ENCODE measurements around the gene SEC61A1.
A peak's percentile ranks its signal among the peaks of the same experiment; 100 is the strongest.

The SEC61A1 gene

GRCh38 chr3:128051837-128052594 is at the start of gene SEC61A1:
TSS of gene SEC61A1 (plus strand) at chr3:128052437. CDS start at chr3:128052553, 116 bp downstream.
- peak; percentile 87 to 90 for DNase-seq (ENCODE audit: low read depth in 2 of 2, low spot score in 1 of 2)

GRCh38 chr3:128004661-128005060 is 47.6 kb upstream of the SEC61A1 start:
- no peak for DNase-seq (ENCODE audit: low read depth in 2 of 2, low spot score in 1 of 2)

GRCh38 chr3:128006061-128007032 is 45.9 kb upstream of the SEC61A1 start:
- no peak for DNase-seq (ENCODE audit: low read depth in 2 of 2, low spot score in 1 of 2)

DNA sequence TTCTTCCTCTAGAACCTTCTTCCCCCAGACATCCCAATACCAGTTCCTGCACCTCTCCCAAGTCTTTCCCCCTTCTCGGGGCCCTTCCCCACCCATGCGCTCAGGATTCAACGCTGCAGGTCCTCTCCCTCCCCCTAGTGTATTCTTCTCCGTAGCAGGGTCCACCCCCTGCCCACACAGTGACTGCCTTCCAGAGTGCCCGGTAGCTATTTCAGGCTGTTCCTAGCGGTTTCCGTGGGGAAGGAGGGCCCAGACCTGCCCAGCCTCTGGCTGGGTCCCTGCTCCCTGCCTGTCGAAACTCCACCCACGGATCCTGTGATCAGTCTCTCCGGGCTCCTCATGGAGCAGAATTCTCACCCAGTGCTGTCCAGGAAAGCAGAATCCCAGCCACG is 45.2 kb upstream of the SEC61A1 start:
- DNase-seq (ENCODE audit: low read depth in 2 of 2, low spot score in 1 of 2), result no peak

- no peak for DNase-seq (ENCODE audit: low read depth in 2 of 2, low spot score in 1 of 2)
Observed at GRCh38 chr3:128009952-128010846, 42.0 kb upstream of the SEC61A1 start.

GRCh38 chr3:128011140-128011539 is 41.1 kb upstream of the SEC61A1 start:
- no peak for DNase-seq (ENCODE audit: low read depth in 2 of 2, low spot score in 1 of 2)

DNA sequence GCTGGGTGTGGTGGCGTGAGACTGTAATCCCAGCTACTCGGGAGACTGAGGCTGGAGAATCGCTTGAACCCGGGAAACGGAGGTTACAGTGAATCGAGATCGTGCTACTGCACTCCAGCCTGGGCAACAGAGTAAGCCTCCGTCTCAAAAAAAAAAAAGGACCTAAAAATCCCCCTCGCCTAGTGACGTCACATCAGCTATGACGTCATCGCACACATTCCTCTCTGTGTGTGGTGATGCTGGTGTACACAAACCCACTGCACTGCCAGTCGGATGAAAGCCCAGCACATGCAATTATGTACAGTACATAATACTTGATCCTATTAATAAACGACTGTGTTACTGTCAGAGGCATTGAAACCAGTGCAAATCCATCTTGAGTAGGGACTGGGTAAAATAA is 40.2 kb upstream of the SEC61A1 start:
- no peak for DNase-seq (ENCODE audit: low read depth in 2 of 2, low spot score in 1 of 2)

DNA sequence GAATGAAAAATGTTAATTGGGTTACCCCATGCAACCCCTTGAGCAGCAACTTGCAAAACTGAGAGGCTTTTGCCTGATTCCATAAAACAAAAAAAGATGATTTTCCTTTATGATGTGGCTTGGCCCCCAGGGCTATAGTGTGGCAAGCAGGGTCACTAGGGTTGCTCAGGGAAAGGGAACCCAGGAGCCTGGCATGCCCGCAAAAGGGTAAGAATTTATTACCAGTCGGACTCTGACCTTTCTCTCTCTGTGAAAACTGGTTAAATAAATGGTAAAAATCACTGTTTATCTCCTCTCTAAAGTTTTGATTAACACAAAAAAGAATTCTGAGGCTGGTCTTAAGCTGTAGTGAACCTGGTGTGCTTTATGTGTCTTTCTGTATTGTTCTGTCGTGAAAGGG is 37.7 kb upstream of the SEC61A1 start:
- DNase-seq (ENCODE audit: low read depth in 2 of 2, low spot score in 1 of 2), result no peak

GRCh38 chr3:128016502-128016901 is 35.7 kb upstream of the SEC61A1 start:
- no peak for DNase-seq (ENCODE audit: low read depth in 2 of 2, low spot score in 1 of 2)

DNA sequence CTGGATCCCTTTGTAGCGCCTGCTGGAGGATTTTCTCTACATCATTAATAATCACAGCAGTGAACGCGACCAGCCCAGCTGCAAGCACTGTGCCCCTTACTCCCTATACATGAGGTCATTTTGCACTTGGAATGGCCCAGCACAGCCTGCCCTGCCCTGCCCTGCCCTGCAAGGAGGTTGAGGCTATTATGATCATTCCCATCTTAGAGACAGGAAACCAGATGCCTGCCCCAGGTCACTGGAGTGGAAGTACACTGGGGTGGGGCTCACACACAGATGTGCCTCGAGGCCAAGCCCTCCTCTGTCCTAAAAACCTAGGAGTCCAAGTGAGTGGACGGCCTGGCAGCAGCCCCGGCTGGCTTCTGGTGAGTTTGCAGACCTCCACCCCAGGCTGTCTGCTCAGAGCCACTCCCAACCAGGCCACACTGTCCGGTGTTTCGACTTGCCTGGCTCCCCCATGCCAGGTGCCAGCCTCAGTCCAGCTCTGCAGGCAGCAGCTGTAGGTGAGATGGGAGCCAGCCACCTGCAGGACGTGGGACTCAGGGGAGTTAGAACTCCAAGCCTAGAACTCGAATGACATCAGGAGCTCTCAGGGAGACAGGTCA is 30.4 kb upstream of the SEC61A1 start:
- DNase-seq (ENCODE audit: low read depth in 2 of 2, low spot score in 1 of 2), result no peak

- no peak for DNase-seq (ENCODE audit: low read depth in 2 of 2, low spot score in 1 of 2)
Observed at GRCh38 chr3:128033102-128033501, 19.1 kb upstream of the SEC61A1 start.

GRCh38 chr3:128036119-128036518 is 16.1 kb upstream of the SEC61A1 start:
- no peak for DNase-seq (ENCODE audit: low read depth in 2 of 2, low spot score in 1 of 2)

GRCh38 chr3:128040041-128040440 is 12.2 kb upstream of the SEC61A1 start:
- DNase-seq (ENCODE audit: low read depth in 2 of 2, low spot score in 1 of 2), result no peak

DNA sequence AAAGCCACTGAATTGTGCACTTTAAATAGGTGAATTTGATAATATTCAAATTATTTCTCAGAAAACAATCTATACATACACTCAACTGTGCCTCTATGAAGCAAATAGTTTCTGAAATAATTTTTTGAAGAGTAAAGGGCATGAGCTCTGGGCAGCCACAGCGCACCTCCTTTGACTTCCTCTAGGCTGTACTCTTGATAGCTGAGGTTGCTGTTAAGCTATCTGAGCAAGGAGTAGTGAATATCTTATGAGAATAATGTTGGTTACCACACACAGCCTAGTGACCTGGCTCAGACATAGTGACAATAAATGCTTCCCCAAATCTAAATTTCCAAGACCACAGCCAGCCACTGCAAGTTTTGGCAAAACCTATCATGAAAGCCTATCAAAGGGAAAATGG is 11.6 kb upstream of the SEC61A1 start:
- no peak for DNase-seq (ENCODE audit: low read depth in 2 of 2, low spot score in 1 of 2)

GRCh38 chr3:128041344-128041743 is 10.9 kb upstream of the SEC61A1 start:
- no peak for DNase-seq (ENCODE audit: low read depth in 2 of 2, low spot score in 1 of 2)

- DNase-seq (ENCODE audit: low read depth in 2 of 2, low spot score in 1 of 2), result no peak
Observed at GRCh38 chr3:128050597-128050996, 1.6 kb upstream of the SEC61A1 start.

DNA sequence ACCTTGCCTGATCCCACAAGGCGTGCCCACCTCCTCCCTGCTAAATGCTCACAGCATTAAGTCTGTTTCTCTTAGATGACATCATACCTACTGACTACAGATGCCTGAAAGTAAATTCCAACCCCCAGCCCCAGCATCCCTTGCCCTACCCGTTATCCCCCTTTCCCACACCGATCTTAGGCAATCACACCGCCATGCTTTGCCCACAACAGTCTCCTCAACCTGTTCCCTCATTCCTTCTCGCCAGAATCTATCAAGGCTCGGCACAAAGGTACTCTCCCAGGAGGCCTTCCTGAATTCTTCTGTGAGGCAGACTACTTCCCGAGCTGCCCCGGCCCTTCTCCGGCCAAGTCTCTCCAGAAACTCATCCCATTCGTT is 789 bp upstream of the SEC61A1 start:
- no peak for DNase-seq (ENCODE audit: low read depth in 2 of 2, low spot score in 1 of 2)

GRCh38 chr3:128052595-128053351 is 536 bp downstream of the SEC61A1 start:
- no peak for DNase-seq (ENCODE audit: low read depth in 2 of 2, low spot score in 1 of 2)

DNA sequence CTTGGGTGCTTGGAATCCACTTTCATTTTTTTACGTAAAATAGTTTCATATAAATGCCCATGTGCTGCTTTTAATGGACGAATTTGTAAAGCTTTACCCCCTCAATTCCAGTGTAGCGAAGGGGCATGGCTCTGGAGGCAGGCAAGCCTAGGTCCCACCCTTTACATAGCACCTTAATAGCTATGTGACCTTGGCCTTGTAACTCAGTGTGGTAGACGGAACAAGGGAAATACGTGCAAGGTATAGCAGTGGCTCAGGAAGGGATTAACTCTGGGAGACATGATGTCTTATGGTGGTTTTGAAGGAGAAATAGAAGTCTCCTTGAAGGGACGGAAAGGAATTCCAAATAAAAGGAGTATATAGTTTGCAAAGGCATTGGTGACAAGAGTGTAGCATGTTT is 1.4 kb downstream of the SEC61A1 start:
- DNase-seq (ENCODE audit: low read depth in 2 of 2, low spot score in 1 of 2), result no peak

- DNase-seq (ENCODE audit: low read depth in 2 of 2, low spot score in 1 of 2), result no peak
Observed at GRCh38 chr3:128054367-128054766, 2.1 kb downstream of the SEC61A1 start.

All from stimulated activated CD8-positive, alpha-beta memory T cell treated with anti-CD3 and anti-CD28 coated beads, Interleukin-4, amount 100 ng/mL, for 1 hour (primary cell).